SK-N-SH (cell line): ENCODE measurements around the gene RYR3. TPM values are rescaled to one million over a fixed set of nuclear protein-coding genes. Genes with fewer than 3 reads are reported as not detected.

Source experiments
- CTCF ChIA-PET: fragments of 300-600, 350-600 bp; formaldehyde crosslinking; extraction: SDS; loops from one replicate; lab custom pipeline; 2021; lab: Yijun Ruan, JAX
- POLR2A ChIA-PET: fragments of 350-600 bp; sonication (Branson Sonifier 250); formaldehyde crosslinking; extraction: SDS; loops from one replicate; lab custom pipeline; 2020; ENCODE audit warnings: antibody characterized with exemption, inconsistent platforms; lab: Yijun Ruan, JAX
- DNase-seq: peaks from one replicate; pipeline ENCODE4 v3.0.0; 2012
- H2AFZ ChIP-seq: fragments of 200-600 bp; sonication (generic); 2 replicates; pipeline ENCODE4 v1.8.1; 2016; ENCODE audit warnings: antibody characterized with exemption, mild to moderate bottlenecking, low read depth
- H3F3A ChIP-seq: fragments of 200-600 bp; sonication (generic); replicated peaks from 2 replicates; pipeline ENCODE3; 2016; ENCODE audit warnings: antibody characterized with exemption, mild to moderate bottlenecking; ENCODE audit not compliant: insufficient read depth
- H3K27ac ChIP-seq, 2 experiments: fragments of 200-500 bp in 1 of 2; fragments of 200-600 bp in 1 of 2; sonication (Bioruptor generic) in 1 of 2; sonication (generic), shearing (Covaris generic) in 1 of 2; 2 replicates each; pipeline versions ENCODE4 v1.5.1 to v1.6.1; 2014 to 2016; ENCODE audit warnings: low read depth in 2 of 2, inconsistent platforms in 1 of 2, low read length in 1 of 2, mild to moderate bottlenecking in 1 of 2, mixed read lengths in 1 of 2
- H3K27me3 ChIP-seq: fragments of 200-600 bp; sonication (generic), shearing (Covaris generic); 2 replicates; pipeline ENCODE4 v1.6.1; 2016; ENCODE audit warnings: mixed run types; ENCODE audit not compliant: insufficient read depth
- H3K36me3 ChIP-seq, 2 experiments: fragments of 200-500 bp in 1 of 2; fragments of 200-600 bp in 1 of 2; sonication (Bioruptor generic) in 1 of 2; sonication (generic) in 1 of 2; replicated peaks in 1 of 2; 2 replicates each; pipeline versions ENCODE3 to v1.5.1; 2014 to 2016; ENCODE audit warnings: low read length in 1 of 2, mild to moderate bottlenecking in 1 of 2; ENCODE audit not compliant: insufficient read depth in 2 of 2, control insufficient read depth in 1 of 2
- H3K4me1 ChIP-seq, 2 experiments: fragments of 200-500 bp in 1 of 2; fragments of 200-600 bp in 1 of 2; sonication (Bioruptor generic) in 1 of 2; sonication (generic), shearing (Covaris generic) in 1 of 2; 2 replicates each; pipeline versions ENCODE4 v1.5.1 to v1.6.1; 2014 to 2016; ENCODE audit warnings: low read depth in 1 of 2, low read length in 1 of 2, mixed run types in 1 of 2; ENCODE audit not compliant: insufficient read depth in 2 of 2, control insufficient read depth in 1 of 2
- H3K4me2 ChIP-seq: fragments of 200-600 bp; sonication (generic), shearing (Covaris generic); 2 replicates; pipeline ENCODE4 v1.6.1; 2017; ENCODE audit warnings: mixed run types
- H3K4me3 ChIP-seq, 2 experiments: fragments of 200-500 bp in 1 of 2; fragments of 200-600 bp in 1 of 2; sonication (Bioruptor generic) in 1 of 2; sonication (generic), shearing (Covaris generic) in 1 of 2; 2 replicates each; pipeline versions ENCODE4 v1.5.1 to v1.8.1; 2014 to 2016; ENCODE audit warnings: low read depth in 2 of 2, inconsistent platforms in 1 of 2, low read length in 1 of 2, mild to moderate bottlenecking in 1 of 2, mixed read lengths in 1 of 2, moderate library complexity in 1 of 2
- H3K79me2 ChIP-seq: fragments of 200-600 bp; sonication (generic); 2 replicates; pipeline ENCODE4 v1.8.1; 2017; ENCODE audit warnings: mild to moderate bottlenecking; ENCODE audit not compliant: insufficient read depth
- H3K9ac ChIP-seq: fragments of 200-600 bp; sonication (generic); 2 replicates; pipeline ENCODE4 v1.6.1; 2017; ENCODE audit warnings: mixed run types
- H3K9me2 ChIP-seq: fragments of 200-600 bp; sonication (generic); 2 replicates; pipeline ENCODE4 v1.6.1; 2017; ENCODE audit warnings: mixed run types
- H3K9me3 ChIP-seq: fragments of 200-600 bp; sonication (generic); 2 replicates; pipeline ENCODE4 v1.6.1; 2017; ENCODE audit warnings: mixed run types, mild to moderate bottlenecking, moderate library complexity
- H4K20me1 ChIP-seq: fragments of 200-600 bp; sonication (generic); 2 replicates; pipeline ENCODE4 v1.6.1; 2017; ENCODE audit warnings: mild to moderate bottlenecking, mixed run types; ENCODE audit not compliant: insufficient read depth
- FOXM1 ChIP-seq: IDR thresholded peaks from 2 replicates; pipeline ENCODE4 v1.4.0; 2012; ENCODE audit warnings: low read depth, mild to moderate bottlenecking
- RAD21 ChIP-seq: IDR thresholded peaks from 2 replicates; pipeline ENCODE4 v1.6.1; 2012; ENCODE audit warnings: mild to moderate bottlenecking, low read length
- TAF1 ChIP-seq: IDR thresholded peaks from 2 replicates; pipeline ENCODE4 v1.6.1; 2012; ENCODE audit warnings: low read depth, mild to moderate bottlenecking, low read length, moderate library complexity, borderline replicate concordance
- WGBS: methylation state at CpG from one replicate; pipeline ENCODE4 v1.1.6; 2017; ENCODE audit warnings: low lambda C conversion rate; 5-methylcytosine and 5-hydroxymethylcytosine counted together
- polyA plus RNA-seq, 3 experiments: library from polyadenylated mRNA; depleted of rRNA; stranded (reverse); fragments of >200 nt; gene quantifications; 2 replicates each; pipeline ENCODE4 v1.2.3, GENCODE V29; 2012
- TF ChIP-seq, protein P1 (sequence below): fragments of 150-350 bp; IDR thresholded peaks from 2 replicates; pipeline ENCODE4 v1.6.1; 2017; ENCODE audit warnings: antibody characterized with exemption, low read length, low read depth, borderline replicate concordance
- TF ChIP-seq, protein P2 (sequence below): fragments of 150-350 bp; IDR thresholded peaks from 2 replicates; pipeline ENCODE4 v1.6.1; 2016; ENCODE audit warnings: mild to moderate bottlenecking, low read depth, low read length
- TF ChIP-seq, protein P3 (sequence below): fragments of 200-600 bp; sonication (generic); IDR thresholded peaks from 2 replicates; pipeline ENCODE4 v1.6.1; 2017; ENCODE audit warnings: antibody characterized with exemption, mild to moderate bottlenecking, moderate library complexity

The RYR3 gene
- polyA plus RNA-seq, 1 of the 3 experiments (the other 2 are of a cell fraction), result 0.02 TPM

DNA sequence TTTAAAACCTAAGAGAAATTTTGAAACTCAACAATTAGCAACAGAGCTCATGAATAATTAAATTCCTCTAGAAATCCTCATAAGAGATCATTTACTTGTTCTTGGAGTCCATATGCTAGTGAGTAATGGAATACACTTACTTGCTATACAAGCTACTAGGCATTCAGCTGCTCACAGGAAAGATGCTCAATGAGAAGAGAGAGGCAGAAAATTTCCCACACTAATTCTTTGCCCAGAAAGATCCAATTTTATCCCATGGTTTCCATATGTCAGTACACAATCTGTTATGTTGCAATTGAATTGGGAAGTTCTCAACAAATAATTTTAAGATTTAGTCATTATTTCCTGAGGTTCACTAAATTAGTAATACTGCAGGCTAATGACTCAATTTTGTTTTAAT lies 310.4 kb downstream of the RYR3 start:
- DNase-seq, result no peak
- Histone ChIP-seq H3F3A (no peaks in the 10 kb centered on the region), H3K36me3 (no peaks in the 10 kb centered on the region), H3K4me3 (no peak overlapping the region), H2AFZ (no peak overlapping the region), H3K4me1 (no peaks in the 10 kb centered on the region), H3K27ac (no peak overlapping the region), H3K9ac (no peak overlapping the region), H3K79me2 (no peaks in the 10 kb centered on the region), H3K4me2 (no peak overlapping the region), H3K27me3 (no peaks in the 10 kb centered on the region), H3K9me2 (no peaks in the 10 kb centered on the region), H3K9me3 (no peaks in the 10 kb centered on the region), H4K20me1 (no peaks in the 10 kb centered on the region)
- POLR2A ChIA-PET, result no interaction called here
- CTCF ChIA-PET, result interaction anchor here (1.8 kb wide), 1 partner anchor 12 kb away, joined by 3 read pairs; no protein-coding TSS in a partner anchor
- no peak for TF ChIP-seq FOXM1
- TF ChIP-seq, protein P1, sequence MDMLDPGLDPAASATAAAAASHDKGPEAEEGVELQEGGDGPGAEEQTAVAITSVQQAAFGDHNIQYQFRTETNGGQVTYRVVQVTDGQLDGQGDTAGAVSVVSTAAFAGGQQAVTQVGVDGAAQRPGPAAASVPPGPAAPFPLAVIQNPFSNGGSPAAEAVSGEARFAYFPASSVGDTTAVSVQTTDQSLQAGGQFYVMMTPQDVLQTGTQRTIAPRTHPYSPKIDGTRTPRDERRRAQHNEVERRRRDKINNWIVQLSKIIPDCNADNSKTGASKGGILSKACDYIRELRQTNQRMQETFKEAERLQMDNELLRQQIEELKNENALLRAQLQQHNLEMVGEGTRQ, result no peak
- TF ChIP-seq, protein P2, sequence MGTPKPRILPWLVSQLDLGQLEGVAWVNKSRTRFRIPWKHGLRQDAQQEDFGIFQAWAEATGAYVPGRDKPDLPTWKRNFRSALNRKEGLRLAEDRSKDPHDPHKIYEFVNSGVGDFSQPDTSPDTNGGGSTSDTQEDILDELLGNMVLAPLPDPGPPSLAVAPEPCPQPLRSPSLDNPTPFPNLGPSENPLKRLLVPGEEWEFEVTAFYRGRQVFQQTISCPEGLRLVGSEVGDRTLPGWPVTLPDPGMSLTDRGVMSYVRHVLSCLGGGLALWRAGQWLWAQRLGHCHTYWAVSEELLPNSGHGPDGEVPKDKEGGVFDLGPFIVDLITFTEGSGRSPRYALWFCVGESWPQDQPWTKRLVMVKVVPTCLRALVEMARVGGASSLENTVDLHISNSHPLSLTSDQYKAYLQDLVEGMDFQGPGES, result no peak
- TF ChIP-seq, all 33 proteins: peak for 0

DNA sequence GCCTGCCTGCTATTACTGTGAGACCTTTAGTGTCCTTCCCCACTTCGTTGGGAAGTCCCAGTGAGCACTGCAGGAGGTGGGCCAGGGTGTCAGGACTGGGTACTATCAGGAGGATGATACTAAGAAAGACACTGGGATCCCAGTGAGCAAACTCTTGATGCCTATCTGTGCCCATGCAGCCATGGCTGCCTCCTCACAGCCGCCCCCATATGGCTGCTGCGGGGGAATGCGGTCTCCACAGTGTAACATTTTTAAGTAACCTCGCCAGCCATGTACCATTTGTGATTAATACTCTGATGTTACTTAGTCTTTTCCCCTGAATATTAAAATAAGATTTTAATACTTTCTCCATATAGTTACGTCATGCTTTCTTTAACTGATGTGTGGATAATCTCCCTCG lies 312.2 kb downstream of the RYR3 start:
- 68% methylated on average over 7 of the region's 7 CpGs for WGBS
- ChIA-PET CTCF (interaction anchor here (0.8 kb wide), 1 partner anchor 17 kb away, joined by 4 read pairs; no protein-coding TSS in a partner anchor), POLR2A (no interaction called here)

More for the DNA sequence above, 312.2 kb downstream of the RYR3 start:
- Histone ChIP-seq H3K4me1 (no peaks in the 10 kb centered on the region), H2AFZ (no peak overlapping the region), H3K4me2 (no peak overlapping the region), H3K27ac (no peak overlapping the region), H3K9me3 (no peaks in the 10 kb centered on the region), H3F3A (no peaks in the 10 kb centered on the region), H3K27me3 (no peaks in the 10 kb centered on the region), H4K20me1 (no peaks in the 10 kb centered on the region), H3K9ac (no peak overlapping the region), H3K4me3 (no peak overlapping the region), H3K79me2 (no peaks in the 10 kb centered on the region), H3K9me2 (no peaks in the 10 kb centered on the region), H3K36me3 (no peaks in the 10 kb centered on the region)
- no peak for DNase-seq
- TF ChIP-seq TAF1 (no peak), RAD21 (0 out of 2 replicates have a peak, but pooled peaks have one; percentile 2)
- TF ChIP-seq, protein P3, sequence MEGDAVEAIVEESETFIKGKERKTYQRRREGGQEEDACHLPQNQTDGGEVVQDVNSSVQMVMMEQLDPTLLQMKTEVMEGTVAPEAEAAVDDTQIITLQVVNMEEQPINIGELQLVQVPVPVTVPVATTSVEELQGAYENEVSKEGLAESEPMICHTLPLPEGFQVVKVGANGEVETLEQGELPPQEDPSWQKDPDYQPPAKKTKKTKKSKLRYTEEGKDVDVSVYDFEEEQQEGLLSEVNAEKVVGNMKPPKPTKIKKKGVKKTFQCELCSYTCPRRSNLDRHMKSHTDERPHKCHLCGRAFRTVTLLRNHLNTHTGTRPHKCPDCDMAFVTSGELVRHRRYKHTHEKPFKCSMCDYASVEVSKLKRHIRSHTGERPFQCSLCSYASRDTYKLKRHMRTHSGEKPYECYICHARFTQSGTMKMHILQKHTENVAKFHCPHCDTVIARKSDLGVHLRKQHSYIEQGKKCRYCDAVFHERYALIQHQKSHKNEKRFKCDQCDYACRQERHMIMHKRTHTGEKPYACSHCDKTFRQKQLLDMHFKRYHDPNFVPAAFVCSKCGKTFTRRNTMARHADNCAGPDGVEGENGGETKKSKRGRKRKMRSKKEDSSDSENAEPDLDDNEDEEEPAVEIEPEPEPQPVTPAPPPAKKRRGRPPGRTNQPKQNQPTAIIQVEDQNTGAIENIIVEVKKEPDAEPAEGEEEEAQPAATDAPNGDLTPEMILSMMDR, result peak; percentile 35; the same call in 1 of the 2 replicates
